Gastroesophageal sphincter (tissue), 4 donors: ENCODE results near the gene INAVA. TPM values are rescaled to one million over a fixed set of nuclear protein-coding genes. Genes with fewer than 3 reads are reported as not detected.

Source experiments
- ATAC-seq: fragments of 150-250 bp; one replicate; pipeline ENCODE4 v1.9.1; 2016; ENCODE audit warnings: mild to moderate bottlenecking, moderate library complexity
- H3K27ac ChIP-seq, 4 donors: fragments of 200-600 bp; sonication (generic) in 3 of 4; 1 replicate in 3 of 4; 2 replicates in 1 of 4; pipeline ENCODE4 v1.5.1; 2016 to 2019
- H3K27me3 ChIP-seq: fragments of 200-600 bp; sonication (generic); one replicate; pipeline ENCODE4 v1.5.1; 2019
- H3K36me3 ChIP-seq, 2 donors: fragments of 200-600 bp; sonication (generic); one replicate each; pipeline ENCODE4 v1.5.1; 2019; ENCODE audit warnings: control low read depth in 1 of 2
- H3K4me1 ChIP-seq, 3 donors: fragments of 200-600 bp; sonication (generic); 1 replicate in 2 of 3; 2 replicates in 1 of 3; pipeline ENCODE4 v1.5.1; 2016 to 2019; ENCODE audit warnings: control low read depth in 2 of 3
- H3K4me3 ChIP-seq, 2 donors: fragments of 200-600 bp; sonication (generic); one replicate each; pipeline ENCODE4 v1.5.1; 2019; ENCODE audit warnings: mild to moderate bottlenecking in 1 of 2, moderate library complexity in 1 of 2
- H3K9me3 ChIP-seq, 3 donors: fragments of 200-600 bp; sonication (generic); one replicate each; pipeline ENCODE4 v1.5.1; 2017 to 2019; ENCODE audit warnings: control low read depth in 2 of 3
- EP300 ChIP-seq: sonication (generic); formaldehyde crosslinking; IDR thresholded peaks from one replicate; pipeline ENCODE4 v1.6.1; 2017; ENCODE audit warnings: antibody characterized with exemption, mild to moderate bottlenecking
- POLR2A ChIP-seq, 2 donors: fragments of 450-650 bp; IDR thresholded peaks; one replicate each; pipeline ENCODE4 v1.6.1; 2017; ENCODE audit warnings: antibody characterized with exemption in 2 of 2, mild to moderate bottlenecking in 2 of 2, moderate library complexity in 1 of 2
- POLR2AphosphoS5 ChIP-seq: sonication (generic); formaldehyde crosslinking; IDR thresholded peaks from one replicate; pipeline ENCODE4 v1.6.1; 2017; ENCODE audit warnings: antibody characterized with exemption
- WGBS, 2 donors: methylation state at CpG; one replicate each; pipeline ENCODE4 v1.1.5; 2018; ENCODE audit warnings: low coverage in 1 of 2; 5-methylcytosine and 5-hydroxymethylcytosine counted together
- total RNA-seq, 4 donors: library from RNA; depleted of rRNA; stranded (reverse); fragments of >200 nt; gene quantifications; one replicate each; pipeline ENCODE4 v1.1.0, GENCODE V29; 2016
- TF ChIP-seq, protein P1 (sequence below), 4 experiments: fragments of 200-600 bp in 2 of 4; fragments of 450-650 bp in 2 of 4; sonication (generic) in 1 of 4; IDR thresholded peaks; one replicate each; pipeline ENCODE4 v1.5.1; 2017 to 2019; ENCODE audit warnings: antibody characterized with exemption in 4 of 4, mild to moderate bottlenecking in 2 of 4, moderate library complexity in 2 of 4

INAVA gene
- total RNA-seq, 4 donors from 2014 or later: 0.47 to 2.9 TPM; not detected in 2

DNA sequence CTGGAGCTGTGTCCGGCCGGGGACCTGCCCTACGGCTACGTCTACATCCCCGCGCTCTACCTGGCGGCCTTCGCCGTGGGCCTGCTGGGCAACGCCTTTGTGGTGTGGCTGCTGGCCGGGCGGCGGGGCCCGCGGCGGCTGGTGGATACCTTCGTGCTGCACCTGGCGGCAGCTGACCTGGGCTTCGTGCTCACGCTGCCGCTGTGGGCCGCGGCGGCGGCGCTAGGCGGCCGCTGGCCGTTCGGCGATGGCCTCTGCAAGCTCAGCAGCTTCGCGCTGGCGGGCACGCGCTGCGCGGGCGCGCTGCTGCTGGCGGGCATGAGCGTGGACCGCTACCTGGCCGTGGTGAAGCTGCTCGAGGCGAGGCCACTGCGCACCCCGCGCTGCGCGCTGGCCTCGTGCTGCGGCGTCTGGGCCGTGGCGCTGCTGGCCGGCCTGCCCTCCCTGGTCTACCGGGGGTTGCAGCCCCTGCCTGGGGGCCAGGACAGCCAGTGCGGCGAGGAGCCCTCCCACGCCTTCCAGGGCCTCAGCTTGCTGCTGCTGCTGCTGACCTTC lies 21.5 kb upstream of the INAVA start:
- H3K4me1 ChIP-seq: peaks cover 0 to 14% (median 12%) of the 10 kb centered on the region in 3 donors
- no CpG with 5 or more reads among the region's 61 CpGs for WGBS, 2 donors
- TF ChIP-seq POLR2A (IDR thresholded peaks at IDR 0.05) (no peak), EP300 (no peak), POLR2AphosphoS5 (no peak)
- TF ChIP-seq, protein P1, sequence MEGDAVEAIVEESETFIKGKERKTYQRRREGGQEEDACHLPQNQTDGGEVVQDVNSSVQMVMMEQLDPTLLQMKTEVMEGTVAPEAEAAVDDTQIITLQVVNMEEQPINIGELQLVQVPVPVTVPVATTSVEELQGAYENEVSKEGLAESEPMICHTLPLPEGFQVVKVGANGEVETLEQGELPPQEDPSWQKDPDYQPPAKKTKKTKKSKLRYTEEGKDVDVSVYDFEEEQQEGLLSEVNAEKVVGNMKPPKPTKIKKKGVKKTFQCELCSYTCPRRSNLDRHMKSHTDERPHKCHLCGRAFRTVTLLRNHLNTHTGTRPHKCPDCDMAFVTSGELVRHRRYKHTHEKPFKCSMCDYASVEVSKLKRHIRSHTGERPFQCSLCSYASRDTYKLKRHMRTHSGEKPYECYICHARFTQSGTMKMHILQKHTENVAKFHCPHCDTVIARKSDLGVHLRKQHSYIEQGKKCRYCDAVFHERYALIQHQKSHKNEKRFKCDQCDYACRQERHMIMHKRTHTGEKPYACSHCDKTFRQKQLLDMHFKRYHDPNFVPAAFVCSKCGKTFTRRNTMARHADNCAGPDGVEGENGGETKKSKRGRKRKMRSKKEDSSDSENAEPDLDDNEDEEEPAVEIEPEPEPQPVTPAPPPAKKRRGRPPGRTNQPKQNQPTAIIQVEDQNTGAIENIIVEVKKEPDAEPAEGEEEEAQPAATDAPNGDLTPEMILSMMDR (IDR thresholded peaks at IDR 0.05): no peak
- H3K36me3 ChIP-seq: no peaks in the 10 kb centered on the region
- no peaks in the 10 kb centered on the region for H3K9me3 ChIP-seq
- peak overlapping the region in 1 of 2 donors; percentile 44 for H3K4me3 ChIP-seq
- peaks cover 87% of the 10 kb centered on the region for H3K27me3 ChIP-seq
- ATAC-seq: peak; percentile 11
- no peak overlapping the region for H3K27ac ChIP-seq

DNA sequence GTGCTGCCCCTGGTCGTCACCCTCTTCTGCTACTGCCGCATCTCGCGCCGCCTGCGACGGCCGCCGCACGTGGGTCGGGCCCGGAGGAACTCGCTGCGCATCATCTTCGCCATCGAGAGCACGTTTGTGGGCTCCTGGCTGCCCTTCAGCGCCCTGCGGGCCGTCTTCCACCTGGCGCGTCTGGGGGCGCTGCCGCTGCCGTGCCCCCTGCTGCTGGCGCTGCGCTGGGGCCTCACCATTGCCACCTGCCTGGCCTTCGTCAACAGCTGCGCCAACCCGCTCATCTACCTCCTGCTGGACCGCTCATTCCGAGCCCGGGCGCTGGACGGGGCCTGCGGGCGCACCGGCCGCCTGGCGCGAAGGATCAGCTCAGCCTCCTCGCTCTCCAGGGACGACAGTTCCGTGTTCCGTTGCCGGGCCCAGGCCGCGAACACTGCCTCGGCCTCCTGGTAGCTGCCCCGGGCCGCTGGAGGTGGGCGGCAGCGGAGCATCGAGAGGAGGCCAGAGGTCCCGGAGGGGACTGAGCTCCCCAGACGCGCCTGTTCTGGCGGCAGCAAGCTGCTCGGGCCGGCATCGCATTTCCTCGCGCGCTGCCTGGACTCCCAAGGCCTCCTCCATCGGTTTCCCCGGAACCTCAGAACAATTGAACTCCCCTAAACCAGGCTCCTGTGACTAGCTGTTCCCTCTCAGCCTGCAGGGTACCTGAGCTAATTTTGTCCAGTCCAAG lies 20.9 kb upstream of the INAVA start:
- H3K27me3 ChIP-seq: peaks cover 91% of the 10 kb centered on the region
- no peak overlapping the region for H3K27ac ChIP-seq
- no peak for ATAC-seq
- H3K36me3 ChIP-seq: no peaks in the 10 kb centered on the region
- H3K9me3 ChIP-seq: no peaks in the 10 kb centered on the region
- no peak for TF ChIP-seq POLR2AphosphoS5
- TF ChIP-seq, protein P1 (IDR thresholded peaks at IDR 0.05): no peak
- no CpG with 5 or more reads among the region's 66 CpGs for WGBS, 2 donors
- H3K4me1 ChIP-seq: peaks cover 0 to 14% (median 12%) of the 10 kb centered on the region in 3 donors
- peak overlapping the region in 1 of 2 donors; percentile 44 for H3K4me3 ChIP-seq

DNA sequence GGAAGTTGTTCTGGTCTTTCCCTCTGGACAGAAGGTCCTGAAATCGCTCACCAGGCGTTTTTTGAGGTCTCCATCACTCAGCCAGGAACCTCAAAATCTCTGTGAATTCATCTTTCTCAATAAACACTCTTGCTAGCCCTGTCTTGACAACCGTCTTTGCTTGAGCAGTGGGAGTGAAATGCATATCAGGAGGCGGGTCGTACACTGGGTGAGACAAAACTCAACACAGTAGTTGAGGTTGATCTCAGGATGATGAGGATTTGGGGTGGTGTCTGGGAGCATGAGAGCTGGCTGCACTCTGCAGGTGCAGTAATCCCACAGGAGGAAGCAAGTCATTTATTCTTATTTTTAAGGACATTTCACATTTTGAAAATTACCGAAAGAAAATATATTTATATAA lies 20.0 kb upstream of the INAVA start:
- Histone ChIP-seq H3K27me3 (peaks cover 87% of the 10 kb centered on the region), H3K4me1 (peaks cover 0 to 14% (median 12%) of the 10 kb centered on the region in 3 donors), H3K9me3 (no peaks in the 10 kb centered on the region), H3K27ac (no peak overlapping the region), H3K4me3 (no peak overlapping the region), H3K36me3 (no peaks in the 10 kb centered on the region)
- TF ChIP-seq, protein P1 (IDR thresholded peaks at IDR 0.05): no peak
- TF ChIP-seq POLR2AphosphoS5: no peak
- no peak for TF ChIP-seq EP300
- TF ChIP-seq POLR2A (IDR thresholded peaks at IDR 0.05): no peak
- ATAC-seq: no peak
- WGBS, 2 donors: 90 to 92% methylated on average over 1 to 4 of the region's 6 CpGs

DNA sequence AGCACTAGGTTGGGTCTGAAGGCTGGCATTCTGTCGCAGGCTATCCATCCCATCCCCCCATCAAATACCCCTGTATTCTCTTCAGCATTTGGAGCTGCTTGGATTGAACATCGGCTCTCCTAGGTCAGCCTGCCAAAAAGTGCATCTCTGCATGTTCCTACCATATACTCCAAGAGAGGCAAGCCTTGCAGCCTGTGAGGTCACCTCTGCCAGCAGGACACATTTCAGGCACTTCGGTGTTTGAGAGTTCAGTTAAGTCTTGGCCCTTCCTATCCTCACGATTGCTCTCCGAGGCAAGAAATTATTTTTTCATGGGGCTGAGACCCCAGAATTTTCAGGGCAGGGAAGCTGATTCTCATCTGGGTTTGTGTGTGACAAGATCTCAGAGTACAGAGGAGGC lies 19.3 kb upstream of the INAVA start:
- ATAC-seq: no peak
- H3K27me3 ChIP-seq: peaks cover 84% of the 10 kb centered on the region
- H3K9me3 ChIP-seq: no peaks in the 10 kb centered on the region

More for the DNA sequence above, 19.3 kb upstream of the INAVA start:
- Histone ChIP-seq H3K4me3 (no peak overlapping the region), H3K4me1 (peaks cover 0 to 14% (median 12%) of the 10 kb centered on the region in 3 donors), H3K27ac (no peak overlapping the region), H3K36me3 (no peaks in the 10 kb centered on the region)
- 87 to 89% methylated on average over 3 to 5 of the region's 5 CpGs for WGBS, 2 donors
- no peak for TF ChIP-seq EP300
- no peak for TF ChIP-seq POLR2A (IDR thresholded peaks at IDR 0.05)
- no peak for TF ChIP-seq POLR2AphosphoS5
- TF ChIP-seq, protein P1 (IDR thresholded peaks at IDR 0.05): no peak
